Sigmoid colon (tissue), 4 donors: Measurements from ENCODE around the gene GPR39.

Source experiments
- POLR2AphosphoS5 ChIP-seq, 4 donors: sonication (generic); formaldehyde crosslinking; IDR thresholded peaks; one replicate each; pipeline ENCODE4 v1.6.1; 2017; ENCODE audit warnings: antibody characterized with exemption in 4 of 4
- TF ChIP-seq, protein P1 (sequence below), 4 experiments: fragments of 450-650 bp in 3 of 4; fragments of 200-600 bp in 1 of 4; IDR thresholded peaks; one replicate each; pipeline ENCODE4 v1.5.1; 2016 to 2019; ENCODE audit warnings: antibody characterized with exemption in 4 of 4, mild to moderate bottlenecking in 3 of 4, moderate library complexity in 2 of 4

DNA sequence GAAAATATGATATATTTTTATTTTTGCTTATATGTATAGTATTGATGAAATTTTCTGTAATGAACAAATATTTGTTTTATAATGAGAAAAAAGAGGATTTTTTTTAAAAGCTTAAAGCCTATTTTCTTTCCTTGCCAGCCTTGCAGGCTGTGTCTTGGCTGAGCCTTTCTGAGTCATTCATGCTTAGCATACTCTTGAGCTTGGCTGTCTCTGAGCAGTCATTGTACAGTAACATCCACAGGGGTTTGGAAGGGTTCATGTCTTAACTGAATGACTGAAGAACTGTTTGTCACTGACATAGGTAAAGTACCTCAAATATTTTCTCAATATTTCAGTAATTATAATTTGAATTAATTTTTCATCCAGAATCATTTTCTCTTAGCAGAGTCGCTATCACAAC lies 49.3 kb downstream of the GPR39 start:
- TF ChIP-seq, protein P1, sequence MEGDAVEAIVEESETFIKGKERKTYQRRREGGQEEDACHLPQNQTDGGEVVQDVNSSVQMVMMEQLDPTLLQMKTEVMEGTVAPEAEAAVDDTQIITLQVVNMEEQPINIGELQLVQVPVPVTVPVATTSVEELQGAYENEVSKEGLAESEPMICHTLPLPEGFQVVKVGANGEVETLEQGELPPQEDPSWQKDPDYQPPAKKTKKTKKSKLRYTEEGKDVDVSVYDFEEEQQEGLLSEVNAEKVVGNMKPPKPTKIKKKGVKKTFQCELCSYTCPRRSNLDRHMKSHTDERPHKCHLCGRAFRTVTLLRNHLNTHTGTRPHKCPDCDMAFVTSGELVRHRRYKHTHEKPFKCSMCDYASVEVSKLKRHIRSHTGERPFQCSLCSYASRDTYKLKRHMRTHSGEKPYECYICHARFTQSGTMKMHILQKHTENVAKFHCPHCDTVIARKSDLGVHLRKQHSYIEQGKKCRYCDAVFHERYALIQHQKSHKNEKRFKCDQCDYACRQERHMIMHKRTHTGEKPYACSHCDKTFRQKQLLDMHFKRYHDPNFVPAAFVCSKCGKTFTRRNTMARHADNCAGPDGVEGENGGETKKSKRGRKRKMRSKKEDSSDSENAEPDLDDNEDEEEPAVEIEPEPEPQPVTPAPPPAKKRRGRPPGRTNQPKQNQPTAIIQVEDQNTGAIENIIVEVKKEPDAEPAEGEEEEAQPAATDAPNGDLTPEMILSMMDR (IDR thresholded peaks at IDR 0.05) = no peak
- no peak for TF ChIP-seq POLR2AphosphoS5 (IDR thresholded peaks at IDR 0.05)
